GM18499 (cell line): Measurements from ENCODE around the gene MMEL1.
"Not testable (repeated sequence)": the region's sequence is repeated elsewhere in the genome, so short reads cannot be mapped to it uniquely, and the experiment has no call there.

Experiments
- ATAC-seq: cut with Tn5 transposase; IDR thresholded peaks from one replicate; pipeline ENCODE4 v1.9.1; 2021; ENCODE audit warnings: moderate number of reproducible peaks; ENCODE audit not compliant: insufficient read depth, unreplicated experiment

Gene MMEL1

GRCh38 chr1:2632561-2633361, at the start of gene MMEL1:
MMEL1 (minus strand) TSS chr1:2633016; CDS start chr1:2629484, 3,532 bp downstream.
- ATAC-seq = no peak

- not testable (repeated sequence) for ATAC-seq
These were observed 43.9 kb upstream of the MMEL1 start for GRCh38 chr1:2676726-2677125.

GRCh38 chr1:2671656-2672055, 38.8 kb upstream of the MMEL1 start:
- ATAC-seq = not testable (repeated sequence)

- ATAC-seq = not testable (repeated sequence)
These were observed 27.0 kb upstream of the MMEL1 start for GRCh38 chr1:2659806-2660205.

GRCh38 chr1:2657909-2658308, 25.1 kb upstream of the MMEL1 start:
- ATAC-seq = not testable (repeated sequence)

- ATAC-seq = not testable (repeated sequence)
These were observed 24.3 kb upstream of the MMEL1 start for GRCh38 chr1:2657124-2657523.

- not testable (repeated sequence) for ATAC-seq
These were observed 23.0 kb upstream of the MMEL1 start for GRCh38 chr1:2655598-2656434.

- not testable (repeated sequence) for ATAC-seq
These were observed 21.7 kb upstream of the MMEL1 start for GRCh38 chr1:2654443-2654948.

GRCh38 chr1:2653741-2654442, 21.1 kb upstream of the MMEL1 start:
- ATAC-seq = not testable (repeated sequence)

GRCh38 chr1:2652926-2653571, 20.2 kb upstream of the MMEL1 start:
- not testable (repeated sequence) for ATAC-seq

GRCh38 chr1:2652152-2652925, 19.5 kb upstream of the MMEL1 start:
- not testable (repeated sequence) for ATAC-seq

- ATAC-seq = no peak
These were observed 18.3 kb upstream of the MMEL1 start for GRCh38 chr1:2650967-2651645.

GRCh38 chr1:2646837-2647236, 14.0 kb upstream of the MMEL1 start:
- no peak for ATAC-seq

- no peak for ATAC-seq
These were observed 13.0 kb upstream of the MMEL1 start for GRCh38 chr1:2645776-2646175.

- ATAC-seq = no peak
These were observed 12.3 kb upstream of the MMEL1 start for GRCh38 chr1:2645143-2645542.

GRCh38 chr1:2644591-2645101, 11.8 kb upstream of the MMEL1 start:
- no peak for ATAC-seq

- ATAC-seq = no peak
These were observed 11.4 kb upstream of the MMEL1 start for GRCh38 chr1:2644171-2644570.

- no peak for ATAC-seq
These were observed 10.7 kb upstream of the MMEL1 start for GRCh38 chr1:2643414-2644077.
